EH (cell line): ENCODE data around the gene EZH2.
A peak's percentile ranks its signal among the peaks of the same experiment; 100 is the strongest.

Experiments
- DNase-seq: peaks from one replicate; pipeline ENCODE4 v3.0.0-alpha.2; 2015; ENCODE audit warnings: low read depth

The EZH2 gene

GRCh38 chr7:148884049-148884298 is at the start of gene EZH2:
Gene EZH2 (minus strand): TSS chr7:148884291. CDS start chr7:148847298, 36,993 bp downstream.
- no peak for DNase-seq

GRCh38 chr7:148931470-148931869 is 47.4 kb upstream of the EZH2 start:
- DNase-seq: no peak

- no peak for DNase-seq
Measured at GRCh38 chr7:148930335-148930734, 46.2 kb upstream of the EZH2 start.

GRCh38 chr7:148929176-148929575 is 45.1 kb upstream of the EZH2 start:
- DNase-seq: no peak

GRCh38 chr7:148927123-148928045 is 43.3 kb upstream of the EZH2 start:
- DNase-seq: no peak

GRCh38 chr7:148925836-148926235 is 41.7 kb upstream of the EZH2 start:
- no peak for DNase-seq

- DNase-seq: no peak
Measured at GRCh38 chr7:148924011-148924410, 39.9 kb upstream of the EZH2 start.

GRCh38 chr7:148921806-148922205 is 37.7 kb upstream of the EZH2 start:
- no peak for DNase-seq

- no peak for DNase-seq
Measured at GRCh38 chr7:148921189-148921588, 37.1 kb upstream of the EZH2 start.

GRCh38 chr7:148919859-148920258 is 35.8 kb upstream of the EZH2 start:
- no peak for DNase-seq

- no peak for DNase-seq
Measured at GRCh38 chr7:148918058-148918596, 34.0 kb upstream of the EZH2 start.

GRCh38 chr7:148916186-148916585 is 32.1 kb upstream of the EZH2 start:
- DNase-seq: peak; percentile 85

GRCh38 chr7:148915211-148915610 is 31.1 kb upstream of the EZH2 start:
- DNase-seq: no peak

- DNase-seq: peak; percentile 64
Measured at GRCh38 chr7:148914208-148914777, 30.2 kb upstream of the EZH2 start.

- DNase-seq: no peak
Measured at GRCh38 chr7:148912758-148913541, 28.9 kb upstream of the EZH2 start.

- DNase-seq: no peak
Measured at GRCh38 chr7:148912151-148912550, 28.1 kb upstream of the EZH2 start.

- DNase-seq: no peak
Measured at GRCh38 chr7:148911626-148912025, 27.5 kb upstream of the EZH2 start.

GRCh38 chr7:148909568-148909967 is 25.5 kb upstream of the EZH2 start:
- no peak for DNase-seq

GRCh38 chr7:148906707-148907498 is 22.8 kb upstream of the EZH2 start:
- DNase-seq: no peak

- DNase-seq: peak; percentile 32
Measured at GRCh38 chr7:148905093-148905666, 21.1 kb upstream of the EZH2 start.

GRCh38 chr7:148903504-148903903 is 19.4 kb upstream of the EZH2 start:
- DNase-seq: no peak

- DNase-seq: no peak
Measured at GRCh38 chr7:148901178-148901577, 17.1 kb upstream of the EZH2 start.
